Measurements from ENCODE around the gene SLC8A3. TPM values are rescaled to one million over a fixed set of nuclear protein-coding genes. Genes with fewer than 3 reads are reported as not detected.

Gene SLC8A3
- total RNA-seq, 2 donors from 2014 or later = 0.49 to 0.95 TPM

- H3K36me3 ChIP-seq = no peaks in the 10 kb centered on the region
- no peaks in the 10 kb centered on the region for H3K27me3 ChIP-seq (replicated peaks; ENCODE audit: insufficient read depth)
- H3K9me3 ChIP-seq = no peaks in the 10 kb centered on the region
- DNase-seq (ENCODE audit: low spot score) = no peak
- H3K4me1 ChIP-seq (ENCODE audit: control insufficient read depth in 1 of 2, low read depth in 2 of 2) = no peaks in the 10 kb centered on the region
- H3K27ac ChIP-seq = no peak overlapping the region
- no peak for TF ChIP-seq CTCF (IDR thresholded peaks at IDR 0.05)
- no peak for ATAC-seq (ENCODE audit: insufficient number of reproducible peaks, low FRiP score, low read depth)
- H3K4me3 ChIP-seq = no peak overlapping the region
These were observed 65.0 kb downstream of the SLC8A3 start for GRCh38 chr14:70123796-70124195.

- no peak for TF ChIP-seq CTCF (IDR thresholded peaks at IDR 0.05)
- no peak overlapping the region for H3K4me3 ChIP-seq
- H3K27ac ChIP-seq = no peak overlapping the region
- H3K36me3 ChIP-seq = no peaks in the 10 kb centered on the region
- no peaks in the 10 kb centered on the region for H3K27me3 ChIP-seq (replicated peaks; ENCODE audit: insufficient read depth)
- no peaks in the 10 kb centered on the region for H3K9me3 ChIP-seq
- ATAC-seq (ENCODE audit: insufficient number of reproducible peaks, low FRiP score, low read depth) (no peak), DNase-seq (ENCODE audit: low spot score) (no peak)
- H3K4me1 ChIP-seq (ENCODE audit: control insufficient read depth in 1 of 2, low read depth in 2 of 2) = no peaks in the 10 kb centered on the region
These were observed 67.2 kb downstream of the SLC8A3 start for GRCh38 chr14:70121521-70121920.

- no peak overlapping the region for H3K4me3 ChIP-seq
- no peaks in the 10 kb centered on the region for H3K9me3 ChIP-seq
- H3K27ac ChIP-seq = no peak overlapping the region
- H3K36me3 ChIP-seq = no peaks in the 10 kb centered on the region
- H3K27me3 ChIP-seq (replicated peaks; ENCODE audit: insufficient read depth) = no peaks in the 10 kb centered on the region
- H3K4me1 ChIP-seq (ENCODE audit: control insufficient read depth in 1 of 2, low read depth in 2 of 2) = no peaks in the 10 kb centered on the region
- ATAC-seq (ENCODE audit: insufficient number of reproducible peaks, low FRiP score, low read depth) (no peak), DNase-seq (ENCODE audit: low spot score) (no peak)
- no peak for TF ChIP-seq CTCF (IDR thresholded peaks at IDR 0.05)
These were observed 70.7 kb downstream of the SLC8A3 start for GRCh38 chr14:70118064-70118463.

- Histone ChIP-seq H3K27ac (no peak overlapping the region), H3K36me3 (no peaks in the 10 kb centered on the region), H3K27me3 (replicated peaks; ENCODE audit: insufficient read depth) (no peaks in the 10 kb centered on the region), H3K4me3 (no peak overlapping the region), H3K4me1 (ENCODE audit: control insufficient read depth in 1 of 2, low read depth in 2 of 2) (no peaks in the 10 kb centered on the region), H3K9me3 (no peaks in the 10 kb centered on the region)
- no peak for DNase-seq (ENCODE audit: low spot score)
- no peak for ATAC-seq (ENCODE audit: insufficient number of reproducible peaks, low FRiP score, low read depth)
- no peak for TF ChIP-seq CTCF (IDR thresholded peaks at IDR 0.05)
These were observed 72.5 kb downstream of the SLC8A3 start for GRCh38 chr14:70116278-70116677.

- DNase-seq (ENCODE audit: low spot score) (no peak), ATAC-seq (ENCODE audit: insufficient number of reproducible peaks, low FRiP score, low read depth) (no peak)
- Histone ChIP-seq H3K4me3 (no peak overlapping the region), H3K4me1 (ENCODE audit: control insufficient read depth in 1 of 2, low read depth in 2 of 2) (no peaks in the 10 kb centered on the region), H3K27ac (no peak overlapping the region), H3K27me3 (replicated peaks; ENCODE audit: insufficient read depth) (no peaks in the 10 kb centered on the region), H3K36me3 (no peaks in the 10 kb centered on the region), H3K9me3 (no peaks in the 10 kb centered on the region)
- TF ChIP-seq CTCF (IDR thresholded peaks at IDR 0.05) = no peak
These were observed 74.1 kb downstream of the SLC8A3 start for GRCh38 chr14:70114621-70115156.

Measured in thoracic aorta (tissue), 2 donors.